ENCODE results near the gene GIMAP4. TPM values are rescaled to one million over a fixed set of nuclear protein-coding genes. Genes with fewer than 3 reads are reported as not detected.
A peak's percentile ranks its signal among the peaks of the same experiment; 100 is the strongest.

The GIMAP4 gene
- total and polyA plus RNA-seq, 2 donors (not counting 3 experiments of a cell fraction or from before 2014, with no cell fraction given), result 56.6 to 168 TPM

DNA sequence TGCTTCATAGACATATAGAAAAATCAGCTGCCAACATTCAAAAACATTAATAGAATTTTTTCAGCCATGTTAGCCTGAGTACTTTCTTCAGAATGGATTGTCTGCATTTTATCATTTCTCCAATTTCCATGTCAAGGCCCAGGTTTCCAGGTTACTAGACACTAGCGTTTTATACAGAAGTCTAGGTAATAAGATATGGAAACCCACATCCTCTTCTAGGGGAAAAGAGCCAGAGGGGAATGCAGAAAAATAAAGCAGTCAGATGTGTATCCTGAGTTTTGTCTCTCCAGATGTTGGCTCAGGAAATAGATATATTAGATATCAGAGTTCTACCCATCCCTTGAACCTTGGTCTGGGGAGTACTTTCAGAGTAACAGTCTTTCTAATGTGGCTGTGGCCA lies 20.4 kb downstream of the GIMAP4 start:
- TF ChIP-seq, protein P1, sequence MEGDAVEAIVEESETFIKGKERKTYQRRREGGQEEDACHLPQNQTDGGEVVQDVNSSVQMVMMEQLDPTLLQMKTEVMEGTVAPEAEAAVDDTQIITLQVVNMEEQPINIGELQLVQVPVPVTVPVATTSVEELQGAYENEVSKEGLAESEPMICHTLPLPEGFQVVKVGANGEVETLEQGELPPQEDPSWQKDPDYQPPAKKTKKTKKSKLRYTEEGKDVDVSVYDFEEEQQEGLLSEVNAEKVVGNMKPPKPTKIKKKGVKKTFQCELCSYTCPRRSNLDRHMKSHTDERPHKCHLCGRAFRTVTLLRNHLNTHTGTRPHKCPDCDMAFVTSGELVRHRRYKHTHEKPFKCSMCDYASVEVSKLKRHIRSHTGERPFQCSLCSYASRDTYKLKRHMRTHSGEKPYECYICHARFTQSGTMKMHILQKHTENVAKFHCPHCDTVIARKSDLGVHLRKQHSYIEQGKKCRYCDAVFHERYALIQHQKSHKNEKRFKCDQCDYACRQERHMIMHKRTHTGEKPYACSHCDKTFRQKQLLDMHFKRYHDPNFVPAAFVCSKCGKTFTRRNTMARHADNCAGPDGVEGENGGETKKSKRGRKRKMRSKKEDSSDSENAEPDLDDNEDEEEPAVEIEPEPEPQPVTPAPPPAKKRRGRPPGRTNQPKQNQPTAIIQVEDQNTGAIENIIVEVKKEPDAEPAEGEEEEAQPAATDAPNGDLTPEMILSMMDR (IDR thresholded peaks at IDR 0.05; ENCODE audit: extremely low read depth in 1 of 2, insufficient read depth in 1 of 2, low read depth in 1 of 2, low read length in 2 of 2), result no peak
- TF ChIP-seq FOS (IDR thresholded peaks at IDR 0.05; ENCODE audit: borderline replicate concordance, insufficient read depth, low read length), result no peak
- no peak for TF ChIP-seq JUN (IDR thresholded peaks at IDR 0.05; ENCODE audit: borderline replicate concordance, insufficient read depth, insufficient read length, low read depth)
- TF ChIP-seq, protein P2, sequence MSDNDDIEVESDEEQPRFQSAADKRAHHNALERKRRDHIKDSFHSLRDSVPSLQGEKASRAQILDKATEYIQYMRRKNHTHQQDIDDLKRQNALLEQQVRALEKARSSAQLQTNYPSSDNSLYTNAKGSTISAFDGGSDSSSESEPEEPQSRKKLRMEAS (IDR thresholded peaks at IDR 0.05; ENCODE audit: insufficient read depth, insufficient read length), result no peak
- no peak for TF ChIP-seq MYC (IDR thresholded peaks at IDR 0.05; ENCODE audit: low read depth, low read length)
- TF ChIP-seq GATA2 (IDR thresholded peaks at IDR 0.05; ENCODE audit: insufficient read depth, insufficient read length, low read depth, low read length), result no peak
- no peak for TF ChIP-seq POLR2AphosphoS5 (IDR thresholded peaks at IDR 0.05; ENCODE audit: insufficient read depth, low read depth, low read length)
- no peak for TF ChIP-seq EZH2 (IDR thresholded peaks at IDR 0.05; ENCODE audit: borderline replicate concordance, low read depth, low read length, severe bottlenecking)
- no peak for TF ChIP-seq POLR2A (IDR thresholded peaks at IDR 0.05; ENCODE audit: low read depth, low read length)
- peaks cover 34% of the 10 kb centered on the region for H3K4me1 ChIP-seq (ENCODE audit: control insufficient read depth, extremely low read depth, insufficient read depth, low read length)
- peak overlapping the region; percentile 64 for H3K9ac ChIP-seq (replicated peaks; ENCODE audit: extremely low read depth, insufficient read depth, low read length)
- no peaks in the 10 kb centered on the region for H3K9me3 ChIP-seq (replicated peaks; ENCODE audit: control insufficient read depth, insufficient read depth, low read length)
- dilution Hi-C loops (cut with MboI; ENCODE audit: extremely low pct_ligation_motif_present, low sequenced_read_pairs) (no loop called here), intact Hi-C loops (cut with micrococcal nuclease) (loop anchor here (1.0 to 5.0 kb wide), 5 partner anchors 44 to 210 kb away; partner anchors contain the start of genes GIMAP2, GIMAP5 and ZNF775)
- FAIRE-seq (no peak), DNase-seq (ENCODE audit: low read depth, low spot score) (no peak)
- H3K4me3 ChIP-seq (replicated peaks in 1 of 3; ENCODE audit: insufficient read depth in 1 of 3, low read depth in 1 of 3, low read length in 3 of 3), result no peak overlapping the region
- no TSS peak for BruUV-seq (replicated peaks)
- no peaks in the 10 kb centered on the region for H4K20me1 ChIP-seq (replicated peaks; ENCODE audit: control insufficient read depth, extremely low read depth, insufficient read depth, low read length)
- H3K79me2 ChIP-seq (ENCODE audit: control insufficient read depth, insufficient read depth, low read length), result no peaks in the 10 kb centered on the region
- no peaks in the 10 kb centered on the region for H3K36me3 ChIP-seq (ENCODE audit: control insufficient read depth in 2 of 2, extremely low read depth in 1 of 2, insufficient read depth in 2 of 2, low read length in 2 of 2)
- POLR2A ChIA-PET, result interaction anchor here (0.6 to 1.9 kb wide), 8 partner anchors 18 to 137 kb away, joined by 3 to 15 read pairs (median 6); partner anchors contain the start of genes GIMAP2, GIMAP6 and GIMAP8
- peak overlapping the region; percentile 93 for H3K27ac ChIP-seq (ENCODE audit: insufficient read depth, low read depth, low read length)
- CTCF ChIA-PET, result interaction anchor here (0.9 to 2.4 kb wide), 9 partner anchors 19 to 311 kb away, joined by 3 to 11 read pairs (median 5); partner anchors contain the start of genes GIMAP1, GIMAP7 and GIMAP8
- H3K9me1 ChIP-seq (replicated peaks; ENCODE audit: control insufficient read depth, extremely low read depth, insufficient read depth, low read length), result no peaks in the 10 kb centered on the region
- H3K27me3 ChIP-seq (ENCODE audit: control insufficient read depth in 2 of 2, insufficient read depth in 2 of 2, low read length in 2 of 2), result no peaks in the 10 kb centered on the region
- no peak overlapping the region for H2AFZ ChIP-seq (ENCODE audit: low read depth, low read length)
- peak overlapping the region; percentile 75 for H3K4me2 ChIP-seq (ENCODE audit: insufficient read depth, low read length)

Data from endothelial cell of umbilical vein (primary cell).